Measurements from ENCODE around the gene FAM171A2. TPM values are rescaled to one million over a fixed set of nuclear protein-coding genes. Genes with fewer than 3 reads are reported as not detected.
A peak's percentile ranks its signal among the peaks of the same experiment; 100 is the strongest.

Gene FAM171A2
- total and polyA plus RNA-seq, 3 experiments from 2014 or later: 0.28 to 0.35 (median 0.33) TPM

GRCh38 chr17:44362459-44362948, 1.1 kb downstream of the FAM171A2 start:
- Histone ChIP-seq H3K27ac (ENCODE audit: low read depth, low read length) (no peak overlapping the region), H3K4me3 (ENCODE audit: low read length) (no peak overlapping the region), H3K27me3 (ENCODE audit: insufficient read depth, low read length, poor library complexity, severe bottlenecking) (no peaks in the 10 kb centered on the region), H3K36me3 (ENCODE audit: insufficient read depth, low read length) (no peaks in the 10 kb centered on the region), H3K4me1 (ENCODE audit: insufficient read depth, low read length) (no peaks in the 10 kb centered on the region), H3K9me3 (ENCODE audit: low read length) (no peaks in the 10 kb centered on the region)
- ChIA-PET CTCF (interaction anchor here (1.3 to 5.6 kb wide), 5 partner anchors 8 to 1047 kb away, joined by 3 to 31 read pairs (median 11); partner anchors contain the start of gene GRN), POLR2A (interaction anchor here (0.5 to 1.7 kb wide), 2 partner anchors 9 to 72 kb away, joined by 3 to 15 read pairs; no protein-coding TSS in a partner anchor)
- peak overlapping the region in 1 of 8 donors; percentile 78 for H3K27ac Mint-ChIP-seq
- peak overlapping the region in 2 of 7 donors; percentile 49 to 72 for H3K4me3 Mint-ChIP-seq
- H3K4me1 Mint-ChIP-seq: peaks cover 0 to 7% (median 3%) of the 10 kb centered on the region in 3 donors
- no peaks in the 10 kb centered on the region for H3K9me3 Mint-ChIP-seq
- H3K27me3 Mint-ChIP-seq: peaks cover 26 to 38% of the 10 kb centered on the region in 2 donors
- no peak for DNase-seq
- H3K36me3 Mint-ChIP-seq: no peaks in the 10 kb centered on the region

- H3K9me3 ChIP-seq (ENCODE audit: low read length): no peaks in the 10 kb centered on the region
- no peak overlapping the region for H3K4me3 ChIP-seq (ENCODE audit: low read length)
- no peak for DNase-seq
- Mint-ChIP-seq H3K36me3 (no peaks in the 10 kb centered on the region), H3K4me1 (peaks cover 0 to 7% (median 3%) of the 10 kb centered on the region in 3 donors), H3K27me3 (peaks cover 23 to 30% of the 10 kb centered on the region in 2 donors), H3K27ac (peak overlapping the region in 1 of 8 donors; percentile 39), H3K9me3 (no peaks in the 10 kb centered on the region), H3K4me3 (peak overlapping the region in 3 of 7 donors; percentile 11 to 49 (median 33))
- ChIA-PET CTCF (interaction anchor here (0.6 to 5.6 kb wide), 4 partner anchors 10 to 30 kb away, joined by 3 to 31 read pairs (median 8); partner anchors contain the start of gene GRN), POLR2A (interaction anchor here (0.5 to 0.7 kb wide), 2 partner anchors 73 to 87 kb away, joined by 3 to 4 read pairs; no protein-coding TSS in a partner anchor)
- H3K4me1 ChIP-seq (ENCODE audit: insufficient read depth, low read length): no peaks in the 10 kb centered on the region
- no peaks in the 10 kb centered on the region for H3K27me3 ChIP-seq (ENCODE audit: insufficient read depth, low read length, poor library complexity, severe bottlenecking)
- H3K36me3 ChIP-seq (ENCODE audit: insufficient read depth, low read length): no peaks in the 10 kb centered on the region
- H3K27ac ChIP-seq (ENCODE audit: low read depth, low read length): no peak overlapping the region
Measured at GRCh38 chr17:44361292-44362260, 2.1 kb downstream of the FAM171A2 start.

- Mint-ChIP-seq H3K4me1 (peaks cover 0 to 7% (median 3%) of the 10 kb centered on the region in 3 donors), H3K27me3 (peaks cover 22 to 23% of the 10 kb centered on the region in 2 donors), H3K4me3 (peak overlapping the region in 1 of 7 donors; percentile 8), H3K36me3 (no peaks in the 10 kb centered on the region), H3K9me3 (no peaks in the 10 kb centered on the region), H3K27ac (no peak overlapping the region)
- ChIA-PET CTCF (interaction anchor here (0.7 to 5.6 kb wide), 3 partner anchors 10 to 120 kb away, joined by 3 to 31 read pairs (median 11); partner anchors contain the start of gene GRN), POLR2A (interaction anchor here (0.7 kb wide), 1 partner anchor 88 kb away, joined by 4 read pairs; no protein-coding TSS in a partner anchor)
- Histone ChIP-seq H3K4me3 (ENCODE audit: low read length) (no peak overlapping the region), H3K36me3 (ENCODE audit: insufficient read depth, low read length) (no peaks in the 10 kb centered on the region), H3K27ac (ENCODE audit: low read depth, low read length) (no peak overlapping the region), H3K27me3 (ENCODE audit: insufficient read depth, low read length, poor library complexity, severe bottlenecking) (no peaks in the 10 kb centered on the region), H3K9me3 (ENCODE audit: low read length) (no peaks in the 10 kb centered on the region), H3K4me1 (ENCODE audit: insufficient read depth, low read length) (no peaks in the 10 kb centered on the region)
- DNase-seq: no peak
Measured at GRCh38 chr17:44360826-44361225, 2.8 kb downstream of the FAM171A2 start.

GRCh38 chr17:44360144-44360533, 3.5 kb downstream of the FAM171A2 start:
- Histone ChIP-seq H3K36me3 (ENCODE audit: insufficient read depth, low read length) (no peaks in the 10 kb centered on the region), H3K4me1 (ENCODE audit: insufficient read depth, low read length) (no peaks in the 10 kb centered on the region), H3K9me3 (ENCODE audit: low read length) (no peaks in the 10 kb centered on the region), H3K27me3 (ENCODE audit: insufficient read depth, low read length, poor library complexity, severe bottlenecking) (no peaks in the 10 kb centered on the region), H3K4me3 (ENCODE audit: low read length) (no peak overlapping the region), H3K27ac (ENCODE audit: low read depth, low read length) (no peak overlapping the region)
- peaks cover 16 to 20% of the 10 kb centered on the region in 2 donors for H3K27me3 Mint-ChIP-seq
- H3K4me3 Mint-ChIP-seq: peak overlapping the region in 1 of 7 donors; percentile 8
- DNase-seq: no peak
- peak overlapping the region in 1 of 8 donors; percentile 55 for H3K27ac Mint-ChIP-seq
- H3K9me3 Mint-ChIP-seq: no peaks in the 10 kb centered on the region
- CTCF ChIA-PET: interaction anchor here (0.7 to 5.6 kb wide), 2 partner anchors 9 to 119 kb away, joined by 3 to 31 read pairs; no protein-coding TSS in a partner anchor
- POLR2A ChIA-PET: no interaction called here
- peaks cover 0 to 7% (median 5%) of the 10 kb centered on the region in 3 donors for H3K4me1 Mint-ChIP-seq
- H3K36me3 Mint-ChIP-seq: no peaks in the 10 kb centered on the region

GRCh38 chr17:44359458-44360143, 4.1 kb downstream of the FAM171A2 start:
- POLR2A ChIA-PET: no interaction called here
- peaks cover 11 to 23% of the 10 kb centered on the region in 2 donors for H3K27me3 Mint-ChIP-seq
- Histone ChIP-seq H3K4me3 (ENCODE audit: low read length) (no peak overlapping the region), H3K4me1 (ENCODE audit: insufficient read depth, low read length) (no peaks in the 10 kb centered on the region), H3K36me3 (ENCODE audit: insufficient read depth, low read length) (no peaks in the 10 kb centered on the region), H3K27me3 (ENCODE audit: insufficient read depth, low read length, poor library complexity, severe bottlenecking) (no peaks in the 10 kb centered on the region), H3K9me3 (ENCODE audit: low read length) (no peaks in the 10 kb centered on the region), H3K27ac (ENCODE audit: low read depth, low read length) (no peak overlapping the region)
- H3K9me3 Mint-ChIP-seq: no peaks in the 10 kb centered on the region
- H3K27ac Mint-ChIP-seq: no peak overlapping the region
- H3K4me1 Mint-ChIP-seq: peaks cover 0 to 7% (median 6%) of the 10 kb centered on the region in 3 donors
- no peaks in the 10 kb centered on the region for H3K36me3 Mint-ChIP-seq
- no peak overlapping the region for H3K4me3 Mint-ChIP-seq
- CTCF ChIA-PET: interaction anchor here (2.8 to 5.6 kb wide), 3 partner anchors 8 to 149 kb away, joined by 9 to 31 read pairs (median 12); partner anchors contain the start of gene GRN
- DNase-seq: no peak

GRCh38 chr17:44359006-44359405, 4.6 kb downstream of the FAM171A2 start:
- Mint-ChIP-seq H3K4me3 (no peak overlapping the region), H3K4me1 (peaks cover 0 to 6% (median 6%) of the 10 kb centered on the region in 3 donors), H3K36me3 (no peaks in the 10 kb centered on the region), H3K9me3 (no peaks in the 10 kb centered on the region), H3K27ac (no peak overlapping the region), H3K27me3 (peaks cover 11 to 19% of the 10 kb centered on the region in 2 donors)
- Histone ChIP-seq H3K4me3 (ENCODE audit: low read length) (no peak overlapping the region), H3K27ac (ENCODE audit: low read depth, low read length) (no peak overlapping the region), H3K27me3 (ENCODE audit: insufficient read depth, low read length, poor library complexity, severe bottlenecking) (no peaks in the 10 kb centered on the region), H3K4me1 (ENCODE audit: insufficient read depth, low read length) (no peaks in the 10 kb centered on the region), H3K36me3 (ENCODE audit: insufficient read depth, low read length) (no peaks in the 10 kb centered on the region), H3K9me3 (ENCODE audit: low read length) (no peaks in the 10 kb centered on the region)
- POLR2A ChIA-PET: no interaction called here
- no peak for DNase-seq
- CTCF ChIA-PET: interaction anchor here (1.2 to 5.6 kb wide), 4 partner anchors 8 to 149 kb away, joined by 3 to 31 read pairs (median 10); partner anchors contain the start of gene GRN

GRCh38 chr17:44358066-44358465, 5.6 kb downstream of the FAM171A2 start:
- POLR2A ChIA-PET: no interaction called here
- peaks cover 2 to 6% (median 4%) of the 10 kb centered on the region in 3 donors for H3K4me1 Mint-ChIP-seq
- no peaks in the 10 kb centered on the region for H3K36me3 ChIP-seq (ENCODE audit: insufficient read depth, low read length)

More at GRCh38 chr17:44358066-44358465, 5.6 kb downstream of the FAM171A2 start:
- Histone ChIP-seq H3K9me3 (ENCODE audit: low read length) (no peaks in the 10 kb centered on the region), H3K27me3 (ENCODE audit: insufficient read depth, low read length, poor library complexity, severe bottlenecking) (no peaks in the 10 kb centered on the region), H3K4me3 (ENCODE audit: low read length) (no peak overlapping the region), H3K4me1 (ENCODE audit: insufficient read depth, low read length) (peaks cover 3% of the 10 kb centered on the region), H3K27ac (ENCODE audit: low read depth, low read length) (no peak overlapping the region)
- no peak for DNase-seq
- Mint-ChIP-seq H3K27me3 (peaks cover 11 to 17% of the 10 kb centered on the region in 2 donors), H3K27ac (peak overlapping the region in 1 of 8 donors; percentile 1), H3K4me3 (no peak overlapping the region), H3K9me3 (no peaks in the 10 kb centered on the region), H3K36me3 (no peaks in the 10 kb centered on the region)
- CTCF ChIA-PET: interaction anchor here (1.2 to 3.0 kb wide), 4 partner anchors 13 to 148 kb away, joined by 3 to 12 read pairs (median 6); partner anchors contain the start of gene GRN
